Right lobe of liver (tissue), 4 donors: ENCODE data around the gene FOXP1.

Experiments used
- CTCF ChIP-seq, 4 donors: fragments of 200-600 bp in 3 of 4; fragments of 450-650 bp in 1 of 4; IDR thresholded peaks; one replicate each; pipeline versions ENCODE4 v1.5.1 to v1.8.0; 2016 to 2022; ENCODE audit warnings: antibody characterized with exemption in 4 of 4, mild to moderate bottlenecking in 2 of 4
- POLR2A ChIP-seq: fragments of 450-650 bp; IDR thresholded peaks from one replicate; pipeline ENCODE4 v1.6.1; 2017; ENCODE audit warnings: antibody characterized with exemption, mild to moderate bottlenecking
- donor health status: DM: no; HTN: no; CAD: no.
- donor health status: DM: no; HTN: no; CAD: no.
- donor health status: DM: no; HTN: yes; CAD: no.

GRCh38 chr3:71537211-71537611 is 46.3 kb downstream of the FOXP1 start:
- TF ChIP-seq POLR2A (no peak), CTCF (IDR thresholded peaks at IDR 0.05) (no peak)
